Fibroblast of mammary gland (primary cell): Measurements from ENCODE around the gene CDR2.

Experiments used
- DNase-seq: peaks from one replicate; pipeline ENCODE4 v3.0.0-alpha.2; 2010; ENCODE audit warnings: low read depth
- H3K4me3 ChIP-seq: 2 replicates; pipeline ENCODE4 v1.5.1; 2011; ENCODE audit warnings: low read depth, mild to moderate bottlenecking, low read length, moderate library complexity; ENCODE audit not compliant: control insufficient read depth
- CTCF ChIP-seq: conservative IDR thresholded peaks from 2 replicates; pipeline ENCODE4 v1.5.1; 2011; ENCODE audit warnings: low read depth, low read length, inconsistent platforms; ENCODE audit not compliant: control insufficient read depth, insufficient read depth

The CDR2 gene

GRCh38 chr16:22326771-22327445 is 47.5 kb downstream of the CDR2 start:
- H3K4me3 ChIP-seq = no peak overlapping the region
- TF ChIP-seq CTCF = no peak
- DNase-seq = no peak

GRCh38 chr16:22326369-22326652 is 48.1 kb downstream of the CDR2 start:
- DNase-seq = no peak
- no peak overlapping the region for H3K4me3 ChIP-seq
- no peak for TF ChIP-seq CTCF

GRCh38 chr16:22325598-22326368 is 48.6 kb downstream of the CDR2 start:
- no peak for TF ChIP-seq CTCF
- DNase-seq = no peak
- no peak overlapping the region for H3K4me3 ChIP-seq

- H3K4me3 ChIP-seq = no peak overlapping the region
- DNase-seq = peak; percentile 5
- TF ChIP-seq CTCF = no peak
Measured at GRCh38 chr16:22324787-22325597, 49.4 kb downstream of the CDR2 start.

GRCh38 chr16:22323959-22324786 is 50.2 kb downstream of the CDR2 start:
- no peak overlapping the region for H3K4me3 ChIP-seq
- DNase-seq = no peak
- TF ChIP-seq CTCF = no peak
